Lower leg skin (tissue), 4 donors: ENCODE data around the gene BIN1. TPM values are rescaled to one million over a fixed set of nuclear protein-coding genes. Genes with fewer than 3 reads are reported as not detected.

Experiments
- DNase-seq, 2 donors: peaks; one replicate each; pipeline ENCODE4 v3.0.0-alpha.2; 2019; ENCODE audit warnings: low spot score in 2 of 2
- H3K4me3 ChIP-seq: fragments of 200-600 bp; sonication (generic); 2 replicates; pipeline ENCODE4 v1.5.1; 2017; ENCODE audit warnings: mild to moderate bottlenecking, low read depth; ENCODE audit not compliant: poor library complexity, severe bottlenecking
- CTCF ChIP-seq, 3 donors: fragments of 450-650 bp; IDR thresholded peaks; one replicate each; pipeline ENCODE4 v1.5.1; 2016; ENCODE audit warnings: antibody characterized with exemption in 3 of 3, mild to moderate bottlenecking in 3 of 3, moderate library complexity in 2 of 3
- POLR2A ChIP-seq, 2 donors: fragments of 450-650 bp; IDR thresholded peaks; one replicate each; pipeline ENCODE4 v1.6.1; 2016 to 2017; ENCODE audit warnings: antibody characterized with exemption in 2 of 2, mild to moderate bottlenecking in 1 of 2, moderate library complexity in 1 of 2
- WGBS, 2 donors: methylation state at CpG; one replicate each; pipeline ENCODE4 v1.1.5; 2018; 5-methylcytosine and 5-hydroxymethylcytosine counted together
- intact Hi-C: fragments of 100-400 bp; cut with DNase I; formaldehyde crosslinking; loops from one replicate; pipeline ENCODE4 v1.15.0; 2023; ENCODE audit warnings: low total_unique reads
- total RNA-seq, 4 donors: library from RNA; depleted of rRNA; stranded (reverse); fragments of >200 nt; gene quantifications; one replicate each; pipeline ENCODE4 v1.1.0, GENCODE V29; 2016

Gene BIN1
- total RNA-seq, 4 donors from 2014 or later: 8.4 to 18.2 (median 9.8) TPM

GRCh38 chr2:127006962-127007361, 100.0 kb downstream of the BIN1 start:
- intact Hi-C loops: no loop called here
- 69 to 73% methylated on average over 4 of the region's 4 CpGs for WGBS, 2 donors
- H3K4me3 ChIP-seq: no peak overlapping the region
- TF ChIP-seq POLR2A (IDR thresholded peaks at IDR 0.05) (no peak), CTCF (IDR thresholded peaks at IDR 0.05) (no peak)
- DNase-seq: no peak

DNA sequence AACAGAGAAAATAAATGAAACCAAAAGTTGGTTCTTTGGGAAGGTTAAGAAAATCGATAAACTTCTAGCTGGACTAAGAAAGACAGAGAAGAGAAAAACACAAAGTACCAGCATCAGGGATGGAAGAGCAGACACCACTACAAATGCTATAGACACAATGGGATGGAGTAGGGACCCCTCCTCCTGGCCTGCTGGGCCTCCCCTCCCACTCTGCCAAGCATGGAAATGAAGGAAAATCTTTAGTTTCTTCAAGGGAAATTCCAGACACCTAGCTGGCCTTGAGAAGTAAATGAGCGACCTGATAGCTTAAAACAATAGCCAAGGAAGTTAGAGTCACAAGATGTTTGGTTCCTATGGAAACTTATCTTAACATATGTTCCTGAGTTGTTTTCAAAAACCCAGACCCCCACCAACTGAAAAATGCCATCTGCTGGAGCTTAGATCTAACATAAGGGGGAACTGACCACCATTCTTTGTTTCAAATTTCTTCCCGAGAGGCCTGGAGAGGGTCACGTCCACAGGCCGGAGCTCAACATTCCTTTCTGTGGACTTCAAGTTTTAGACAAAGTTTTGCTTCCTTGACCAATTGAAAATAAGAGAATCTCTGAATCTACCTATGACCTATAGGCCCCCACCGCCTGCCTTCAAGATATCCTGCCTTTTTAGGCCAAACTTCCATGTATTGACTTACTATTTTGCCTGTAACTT, 101.9 kb downstream of the BIN1 start:
- TF ChIP-seq POLR2A (IDR thresholded peaks at IDR 0.05): no peak
- TF ChIP-seq CTCF (IDR thresholded peaks at IDR 0.05): no peak
- no peak for DNase-seq
- intact Hi-C loops: no loop called here
- 91 to 93% methylated on average over 6 of the region's 6 CpGs for WGBS, 2 donors
- H3K4me3 ChIP-seq: no peak overlapping the region

GRCh38 chr2:127003070-127003800, 103.7 kb downstream of the BIN1 start:
- no peak overlapping the region for H3K4me3 ChIP-seq
- peak in 1 of 2 donors; percentile 28 for DNase-seq
- intact Hi-C loops: no loop called here
- WGBS, 2 donors: 76 to 88% methylated on average over 9 of the region's 9 CpGs
- TF ChIP-seq CTCF (IDR thresholded peaks at IDR 0.05) (no peak), POLR2A (IDR thresholded peaks at IDR 0.05) (no peak)

DNA sequence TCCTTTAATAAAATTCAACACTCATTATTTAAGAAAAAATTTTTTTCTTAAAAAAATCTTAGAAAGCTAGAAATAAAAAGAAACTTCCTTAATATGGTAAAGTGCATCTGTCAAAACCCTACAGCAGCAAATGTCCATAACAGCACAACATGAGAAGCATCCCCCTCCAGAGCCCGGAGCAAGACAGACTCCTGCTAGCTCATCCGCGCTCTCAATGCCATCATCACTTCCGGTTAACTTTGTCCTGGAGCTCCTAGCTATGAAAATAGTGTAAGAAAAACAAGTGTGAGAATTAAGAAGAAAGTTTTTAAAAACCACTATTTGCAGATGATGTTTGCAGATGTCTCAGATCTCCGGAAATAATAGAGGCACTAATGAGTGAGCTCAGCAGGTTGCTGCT, 105.2 kb downstream of the BIN1 start:
- TF ChIP-seq CTCF (IDR thresholded peaks at IDR 0.05) (no peak), POLR2A (IDR thresholded peaks at IDR 0.05) (no peak)
- WGBS, 2 donors: 74 to 91% methylated on average over 5 of the region's 5 CpGs
- intact Hi-C loops: no loop called here
- no peak overlapping the region for H3K4me3 ChIP-seq
- DNase-seq: peak in 1 of 2 donors; percentile 66

DNA sequence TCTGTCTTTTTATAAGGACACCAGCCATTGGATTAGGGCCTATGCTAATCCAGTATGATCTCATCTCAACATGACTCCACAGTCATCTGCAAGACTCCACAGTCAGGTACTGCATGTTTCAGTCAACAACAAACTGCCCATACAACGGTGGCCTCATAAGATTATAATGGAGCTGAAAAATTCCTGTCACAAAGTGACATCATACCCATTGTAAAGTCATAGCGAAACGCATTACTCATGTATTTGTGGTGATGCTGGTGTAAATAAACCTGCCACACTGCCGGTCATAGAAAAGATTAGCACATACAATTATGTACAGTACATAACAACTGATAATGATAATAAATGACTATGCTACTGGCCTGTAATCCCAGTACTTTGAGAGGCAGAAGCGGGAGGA, 106.0 kb downstream of the BIN1 start:
- 90 to 94% methylated on average over 5 of the region's 5 CpGs for WGBS, 2 donors
- no peak overlapping the region for H3K4me3 ChIP-seq
- intact Hi-C loops: no loop called here
- TF ChIP-seq CTCF (IDR thresholded peaks at IDR 0.05) (no peak), POLR2A (IDR thresholded peaks at IDR 0.05) (no peak)
- DNase-seq: no peak
